Activated gamma-delta T cell treated with Interleukin-2 at 50 U/mL for 16 hours (primary cell): ENCODE measurements around the gene PRTN3.

Experiments used
- DNase-seq: peaks from one replicate; pipeline ENCODE4 v3.0.0-alpha.2; 2020

Gene PRTN3

DNA sequence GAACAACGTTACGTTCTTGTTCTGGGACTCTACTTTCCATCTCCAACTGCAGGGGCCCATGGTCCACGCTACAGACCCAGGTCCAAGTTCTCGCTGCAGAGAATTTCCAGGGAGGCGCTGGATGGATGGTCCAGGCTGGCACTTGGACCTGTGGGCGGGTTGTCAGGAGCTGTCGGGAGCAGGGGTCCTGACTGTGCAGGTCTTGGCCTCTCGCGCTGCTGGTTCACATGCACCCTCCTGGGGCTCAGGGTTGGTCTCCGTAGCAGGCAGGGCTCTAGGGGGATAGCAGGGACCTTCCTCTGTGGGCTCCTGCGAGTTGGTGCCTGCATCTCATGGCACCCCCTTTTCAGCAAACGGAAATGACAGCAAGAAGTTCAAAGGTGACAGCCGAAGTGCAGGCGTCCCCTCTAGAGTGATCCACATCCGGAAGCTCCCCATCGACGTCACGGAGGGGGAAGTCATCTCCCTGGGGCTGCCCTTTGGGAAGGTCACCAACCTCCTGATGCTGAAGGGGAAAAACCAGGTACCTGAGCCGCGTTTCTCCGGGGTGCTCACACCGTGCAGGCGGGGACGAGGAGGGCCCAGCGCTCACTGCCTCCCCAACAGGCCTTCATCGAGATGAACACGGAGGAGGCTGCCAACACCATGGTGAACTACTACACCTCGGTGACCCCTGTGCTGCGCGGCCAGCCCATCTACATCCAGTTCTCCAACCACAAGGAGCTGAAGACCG, 36.9 kb upstream of the PRTN3 start:
- DNase-seq, result no peak

DNA sequence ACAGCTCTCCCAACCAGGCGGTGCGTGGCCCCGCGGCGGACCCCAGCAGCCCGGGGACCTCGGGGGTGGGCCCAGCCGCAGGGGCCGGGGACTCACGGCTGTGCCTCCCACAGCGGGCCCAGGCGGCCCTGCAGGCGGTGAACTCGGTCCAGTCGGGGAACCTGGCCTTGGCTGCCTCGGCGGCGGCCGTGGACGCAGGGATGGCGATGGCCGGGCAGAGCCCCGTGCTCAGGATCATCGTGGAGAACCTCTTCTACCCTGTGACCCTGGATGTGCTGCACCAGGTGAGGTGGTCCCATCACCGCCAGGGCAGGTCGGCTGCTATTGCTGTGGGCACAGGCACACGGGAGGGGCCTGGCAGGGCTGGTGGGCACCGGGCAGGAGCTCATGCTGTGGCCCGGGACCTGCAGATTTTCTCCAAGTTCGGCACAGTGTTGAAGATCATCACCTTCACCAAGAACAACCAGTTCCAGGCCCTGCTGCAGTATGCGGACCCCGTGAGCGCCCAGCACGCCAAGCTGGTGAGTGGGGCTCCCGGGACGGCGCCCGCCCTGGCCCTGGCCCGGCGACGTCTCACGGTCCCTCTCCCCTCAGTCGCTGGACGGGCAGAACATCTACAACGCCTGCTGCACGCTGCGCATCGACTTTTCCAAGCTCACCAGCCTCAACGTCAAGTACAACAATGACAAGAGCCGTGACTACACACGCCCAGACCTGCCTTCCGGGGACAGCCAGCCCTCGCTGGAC, 36.2 kb upstream of the PRTN3 start:
- no peak for DNase-seq

GRCh38 chr19:805166-805551, 35.6 kb upstream of the PRTN3 start:
- no peak for DNase-seq

GRCh38 chr19:805600-806550, 34.9 kb upstream of the PRTN3 start:
- no peak for DNase-seq

DNA sequence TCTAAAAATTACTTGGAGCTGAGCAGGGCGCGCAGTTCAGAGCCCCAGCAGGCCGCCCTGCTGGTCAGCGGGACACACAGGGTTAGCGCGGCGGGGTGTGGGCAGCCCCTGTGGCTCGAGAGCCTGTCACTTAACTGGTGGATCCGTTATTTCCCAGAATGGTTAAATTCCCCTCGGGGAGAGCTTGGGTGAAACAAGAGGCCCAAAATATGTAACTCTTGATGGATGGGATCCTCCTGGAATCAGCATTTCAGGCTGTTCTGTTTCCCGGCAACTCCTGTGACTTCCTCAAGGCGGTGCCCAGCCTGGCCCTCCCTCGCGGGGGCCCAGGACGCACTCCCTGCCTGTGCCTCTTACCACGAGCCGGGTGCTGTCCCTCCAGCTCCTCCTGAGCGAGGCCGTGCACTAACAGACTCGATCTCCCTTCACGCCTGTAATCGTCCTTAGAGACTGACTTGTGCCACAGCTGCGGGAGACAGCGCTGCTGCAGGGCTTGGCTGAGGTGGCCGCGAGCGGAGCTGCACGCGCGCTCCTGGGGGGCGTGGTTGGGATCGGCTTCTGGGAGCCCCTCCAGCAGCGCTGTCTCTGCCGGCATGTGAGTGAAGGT, 33.9 kb upstream of the PRTN3 start:
- no peak for DNase-seq

DNA sequence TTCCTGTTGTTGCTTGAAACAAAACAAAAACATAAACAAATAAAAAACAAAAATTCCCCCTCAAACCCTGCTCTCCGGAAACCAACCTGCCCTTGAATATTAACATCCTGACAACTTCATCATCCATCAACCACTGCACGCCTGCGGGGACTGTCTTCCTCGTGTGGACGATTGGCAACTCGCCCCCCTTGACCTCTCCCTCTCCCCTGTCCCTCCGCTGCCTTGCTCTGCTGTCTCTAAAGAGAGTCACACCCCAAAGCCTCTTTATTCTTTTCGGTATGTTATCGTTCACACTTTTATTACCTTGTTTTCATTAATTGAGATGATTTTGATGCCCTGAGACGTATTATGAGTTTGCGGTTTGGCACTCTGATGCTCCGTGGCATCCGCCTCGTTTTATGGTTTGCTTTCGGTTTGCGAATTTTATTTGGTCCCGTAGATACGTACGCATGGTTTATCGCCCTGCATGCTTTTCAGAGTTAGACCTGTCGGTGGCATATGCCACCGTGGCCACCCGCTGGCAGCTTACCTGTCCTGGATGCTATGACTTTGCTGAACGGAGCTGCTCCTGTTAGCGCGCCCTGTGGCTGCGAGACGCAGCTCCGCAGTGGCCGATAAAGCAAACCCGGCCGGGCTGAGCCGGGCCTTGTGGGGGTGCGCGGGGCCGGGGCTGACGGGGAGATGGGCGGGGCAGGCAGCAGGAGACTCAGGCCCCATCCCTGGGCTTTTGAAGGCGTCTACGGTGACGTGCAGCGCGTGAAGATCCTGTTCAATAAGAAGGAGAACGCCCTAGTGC, 33.0 kb upstream of the PRTN3 start:
- DNase-seq, result no peak

DNA sequence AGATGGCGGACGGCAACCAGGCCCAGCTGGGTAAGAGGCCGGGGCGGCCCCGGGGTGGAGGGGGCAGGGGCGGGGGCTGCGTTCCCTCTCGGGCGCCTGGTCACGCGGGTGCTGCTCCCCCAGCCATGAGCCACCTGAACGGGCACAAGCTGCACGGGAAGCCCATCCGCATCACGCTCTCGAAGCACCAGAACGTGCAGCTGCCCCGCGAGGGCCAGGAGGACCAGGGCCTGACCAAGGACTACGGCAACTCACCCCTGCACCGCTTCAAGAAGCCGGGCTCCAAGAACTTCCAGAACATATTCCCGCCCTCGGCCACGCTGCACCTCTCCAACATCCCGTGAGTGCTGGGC, 32.4 kb upstream of the PRTN3 start:
- no peak for DNase-seq

- no peak for DNase-seq
These were observed 30.5 kb upstream of the PRTN3 start for GRCh38 chr19:810077-810855.

DNA sequence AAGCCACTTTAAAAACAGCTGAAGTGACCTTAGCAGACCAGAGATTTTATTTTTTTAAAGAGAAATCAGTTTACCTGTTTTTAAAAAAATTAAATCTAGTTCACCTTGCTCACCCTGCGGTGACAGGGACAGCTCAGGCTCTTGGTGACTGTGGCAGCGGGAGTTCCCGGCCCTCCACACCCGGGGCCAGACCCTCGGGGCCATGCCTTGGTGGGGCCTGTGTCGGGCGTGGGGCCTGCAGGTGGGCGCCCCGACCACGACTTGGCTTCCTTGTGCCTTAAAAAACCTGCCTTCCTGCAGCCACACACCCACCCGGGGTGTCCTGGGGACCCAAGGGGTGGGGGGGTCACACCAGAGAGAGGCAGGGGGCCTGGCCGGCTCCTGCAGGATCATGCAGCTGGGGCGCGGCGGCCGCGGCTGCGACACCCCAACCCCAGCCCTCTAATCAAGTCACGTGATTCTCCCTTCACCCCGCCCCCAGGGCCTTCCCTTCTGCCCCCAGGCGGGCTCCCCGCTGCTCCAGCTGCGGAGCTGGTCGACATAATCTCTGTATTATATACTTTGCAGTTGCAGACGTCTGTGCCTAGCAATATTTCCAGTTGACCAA, 29.8 kb upstream of the PRTN3 start:
- DNase-seq, result no peak

- DNase-seq, result no peak
These were observed 29.2 kb upstream of the PRTN3 start for GRCh38 chr19:811506-812048.

GRCh38 chr19:812049-812746, 28.6 kb upstream of the PRTN3 start:
- DNase-seq, result no peak

GRCh38 chr19:812747-813218, 28.0 kb upstream of the PRTN3 start:
- DNase-seq, result no peak

DNA sequence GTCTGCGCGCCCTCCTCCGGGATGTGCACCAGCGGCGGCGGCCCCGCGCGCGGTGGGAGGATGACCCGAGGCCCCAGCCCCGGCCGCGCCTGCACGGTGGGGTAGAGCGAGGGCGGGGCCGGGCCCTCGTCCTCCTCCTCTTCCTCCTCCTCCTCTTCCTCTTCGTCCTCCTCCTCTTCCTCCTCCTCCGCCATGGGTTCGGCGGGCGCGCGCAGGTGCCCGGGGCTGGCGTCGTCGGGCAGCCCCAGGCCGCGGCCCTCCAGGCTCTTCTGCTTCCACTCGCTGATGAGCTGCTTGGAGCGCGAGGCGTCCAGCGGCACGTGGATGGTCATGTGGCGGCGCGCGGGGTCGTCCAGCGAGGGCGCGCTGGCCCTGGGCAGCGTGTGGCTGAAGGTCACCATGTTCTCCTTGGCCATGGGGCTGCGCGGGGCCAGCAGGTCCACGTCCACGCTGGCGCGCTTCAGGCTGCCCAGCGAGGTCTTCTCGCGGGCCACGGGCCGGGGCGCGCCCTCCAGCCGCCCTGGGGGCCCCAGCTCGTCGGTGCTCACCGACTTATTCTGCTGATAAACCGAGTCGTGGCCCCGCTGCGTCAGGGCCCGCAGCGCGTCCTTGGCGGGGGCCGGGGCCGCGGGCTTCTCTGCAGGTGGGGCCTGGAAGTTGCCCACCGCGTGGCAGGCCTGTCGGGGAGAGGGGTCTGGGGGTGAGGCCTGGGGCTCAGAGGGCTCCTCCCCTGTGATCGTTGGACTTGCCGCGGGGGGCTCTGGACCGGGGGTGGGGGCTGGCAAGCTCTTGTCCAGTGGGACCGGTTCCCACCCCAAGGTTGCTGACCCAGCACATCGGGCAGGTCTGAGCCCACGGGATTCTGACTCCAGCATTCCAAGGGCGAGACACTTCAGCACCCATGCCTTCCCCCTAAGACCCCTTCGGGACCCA, 27.3 kb upstream of the PRTN3 start:
- no peak for DNase-seq

DNA sequence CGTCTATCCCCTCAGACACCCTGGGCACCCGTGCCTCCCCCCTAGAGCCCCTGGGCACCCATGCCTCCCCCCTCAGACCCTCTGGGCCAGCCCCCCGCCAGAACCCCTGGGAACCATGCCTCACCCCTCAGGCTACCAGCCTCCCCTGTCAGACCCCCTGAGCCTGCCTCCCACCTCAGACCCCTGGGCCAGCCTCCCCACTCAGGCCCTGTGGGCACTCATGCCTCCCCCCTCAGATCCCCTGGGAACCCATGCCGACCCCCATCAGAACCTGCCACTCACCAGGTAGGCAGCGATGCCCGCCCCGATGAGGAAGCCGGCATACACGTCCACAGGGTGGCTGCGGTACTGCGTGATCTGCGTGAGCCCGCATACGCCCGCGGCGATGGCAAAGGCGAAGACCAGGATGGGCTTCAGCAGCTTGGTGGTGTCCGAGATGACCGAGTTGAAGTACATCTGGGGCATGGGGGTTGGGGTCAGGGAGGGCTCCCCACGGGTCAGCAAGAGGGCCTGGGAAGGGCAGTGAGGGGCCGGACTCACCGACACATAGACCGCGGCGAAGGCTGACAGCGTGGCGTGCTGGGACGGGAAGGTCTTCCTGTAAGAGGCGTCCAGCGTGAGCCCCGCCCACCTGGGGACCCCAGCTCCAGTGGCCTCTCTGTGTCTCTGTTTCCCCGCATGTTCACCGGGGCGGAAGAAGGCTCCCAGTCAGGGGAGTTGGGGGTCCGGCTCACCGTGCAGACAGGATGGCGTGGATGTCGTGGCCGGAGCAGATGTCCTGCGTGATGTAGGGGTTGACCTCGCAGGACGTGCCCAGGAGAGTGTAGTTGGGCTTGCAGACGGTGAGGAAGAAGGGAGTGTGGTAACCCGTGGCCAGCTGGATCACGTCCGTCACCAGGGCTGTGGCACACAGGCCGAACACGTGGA, 26.4 kb upstream of the PRTN3 start:
- no peak for DNase-seq

DNA sequence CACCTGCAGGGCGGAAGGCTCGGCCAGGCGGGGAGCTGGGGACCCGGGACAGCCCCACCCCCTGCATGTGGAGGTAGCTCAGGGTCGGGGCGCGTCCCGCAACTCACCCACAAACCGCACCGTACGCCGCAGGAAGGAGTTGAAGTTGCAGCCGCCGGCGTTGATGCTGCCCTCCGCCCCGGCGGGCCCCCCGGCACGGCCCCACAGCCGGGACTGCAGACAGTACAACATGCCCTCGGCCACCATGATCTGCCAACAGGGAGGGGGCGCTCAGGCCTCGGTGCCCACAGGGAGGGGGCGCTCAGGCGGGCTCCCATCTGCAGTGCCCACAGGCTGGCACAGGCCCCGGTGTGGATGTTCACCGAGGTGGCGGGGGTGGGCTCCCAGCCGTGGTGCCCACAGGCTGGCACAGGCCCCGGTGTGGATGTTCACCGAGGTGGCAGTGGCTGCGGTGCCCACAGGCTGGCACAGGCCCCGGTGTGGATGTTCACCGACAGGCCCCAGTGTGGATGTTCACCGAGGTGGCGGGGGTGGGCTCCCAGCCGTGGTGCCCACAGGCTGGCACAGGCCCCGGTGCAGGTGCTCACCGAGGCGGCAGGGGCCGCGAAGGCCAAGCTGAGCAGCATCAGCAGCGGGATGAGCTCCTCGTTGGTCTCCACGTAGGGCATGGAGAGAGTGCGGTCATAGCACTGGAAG, 25.6 kb upstream of the PRTN3 start:
- no peak for DNase-seq

- DNase-seq, result no peak
These were observed 24.9 kb upstream of the PRTN3 start for GRCh38 chr19:815775-816499.
